Measurements from ENCODE around the gene KCNQ1.

The KCNQ1 gene

GRCh38 chr11:2444821-2445745, at the start of gene KCNQ1:
TSS of gene KCNQ1 (plus strand) at chr11:2445008. CDS start at chr11:2445099, 91 bp downstream.
- TF ChIP-seq GATA1 (IDR thresholded peaks at IDR 0.05; ENCODE audit: low read depth, low read length) (no peak), POLR2A (IDR thresholded peaks at IDR 0.05; ENCODE audit: low read length) (no peak)
- DNase-seq: peak; percentile 39 to 49

GRCh38 chr11:2395211-2395730, 49.5 kb upstream of the KCNQ1 start:
- TF ChIP-seq GATA1 (IDR thresholded peaks at IDR 0.05; ENCODE audit: low read depth, low read length): no peak
- TF ChIP-seq POLR2A (IDR thresholded peaks at IDR 0.05; ENCODE audit: low read length): no peak
- DNase-seq: no peak

- DNase-seq: no peak
- TF ChIP-seq POLR2A (IDR thresholded peaks at IDR 0.05; ENCODE audit: low read length) (no peak), GATA1 (IDR thresholded peaks at IDR 0.05; ENCODE audit: low read depth, low read length) (no peak)
These were observed 49.0 kb upstream of the KCNQ1 start for GRCh38 chr11:2395856-2396255.

GRCh38 chr11:2396471-2396870, 48.3 kb upstream of the KCNQ1 start:
- no peak for DNase-seq
- TF ChIP-seq GATA1 (IDR thresholded peaks at IDR 0.05; ENCODE audit: low read depth, low read length) (no peak), POLR2A (IDR thresholded peaks at IDR 0.05; ENCODE audit: low read length) (no peak)

GRCh38 chr11:2397005-2397404, 47.8 kb upstream of the KCNQ1 start:
- no peak for DNase-seq
- TF ChIP-seq POLR2A (IDR thresholded peaks at IDR 0.05; ENCODE audit: low read length) (no peak), GATA1 (IDR thresholded peaks at IDR 0.05; ENCODE audit: low read depth, low read length) (no peak)

- TF ChIP-seq GATA1 (IDR thresholded peaks at IDR 0.05; ENCODE audit: low read depth, low read length) (no peak), POLR2A (IDR thresholded peaks at IDR 0.05; ENCODE audit: low read length) (no peak)
- peak in 1 of 2 experiments; percentile 29 for DNase-seq
These were observed 46.0 kb upstream of the KCNQ1 start for GRCh38 chr11:2398664-2399355.

- peak in 1 of 2 experiments; percentile 74 for DNase-seq
- TF ChIP-seq GATA1 (IDR thresholded peaks at IDR 0.05; ENCODE audit: low read depth, low read length) (no peak), POLR2A (IDR thresholded peaks at IDR 0.05; ENCODE audit: low read length) (no peak)
These were observed 45.2 kb upstream of the KCNQ1 start for GRCh38 chr11:2399488-2400068.

GRCh38 chr11:2400069-2400761, 44.6 kb upstream of the KCNQ1 start, which contains the start of gene TSSC4:
TSS of gene TSSC4 (plus strand) at chr11:2400750. CDS start at chr11:2402634, 1,884 bp downstream.
- TF ChIP-seq GATA1 (IDR thresholded peaks at IDR 0.05; ENCODE audit: low read depth, low read length): no peak
- peak; percentile 94 for TF ChIP-seq POLR2A (IDR thresholded peaks at IDR 0.05; ENCODE audit: low read length)

GRCh38 chr11:2400762-2401435, 43.9 kb upstream of the KCNQ1 start:
- peak; percentile 46 to 68 for DNase-seq
- TF ChIP-seq GATA1 (IDR thresholded peaks at IDR 0.05; ENCODE audit: low read depth, low read length) (no peak), POLR2A (IDR thresholded peaks at IDR 0.05; ENCODE audit: low read length) (no peak)

More at GRCh38 chr11:2400069-2400761, 44.6 kb upstream of the KCNQ1 start, which contains the start of gene TSSC4:
- DNase-seq: peak; percentile 100

- TF ChIP-seq GATA1 (IDR thresholded peaks at IDR 0.05; ENCODE audit: low read depth, low read length) (no peak), POLR2A (IDR thresholded peaks at IDR 0.05; ENCODE audit: low read length) (no peak)
- DNase-seq: peak in 1 of 2 experiments; percentile 37
These were observed 43.3 kb upstream of the KCNQ1 start for GRCh38 chr11:2401436-2401984.

GRCh38 chr11:2402106-2402505, 42.7 kb upstream of the KCNQ1 start:
- no peak for TF ChIP-seq GATA1 (IDR thresholded peaks at IDR 0.05; ENCODE audit: low read depth, low read length)
- no peak for TF ChIP-seq POLR2A (IDR thresholded peaks at IDR 0.05; ENCODE audit: low read length)

GRCh38 chr11:2402890-2403645, 41.7 kb upstream of the KCNQ1 start:
- no peak for DNase-seq
- TF ChIP-seq POLR2A (IDR thresholded peaks at IDR 0.05; ENCODE audit: low read length): no peak

More at GRCh38 chr11:2402106-2402505, 42.7 kb upstream of the KCNQ1 start:
- DNase-seq: no peak
